H1 (cell line): ENCODE measurements around the gene RFT1. TPM values are rescaled to one million over a fixed set of nuclear protein-coding genes. Genes with fewer than 3 reads are reported as not detected.

Source experiments
- polyA plus RNA-seq, 7 experiments: library from polyadenylated mRNA; depleted of rRNA in 3 of 7; stranded (reverse) in 5 of 7; unstranded in 2 of 7; fragments of >200 nt in 5 of 7; fragments of 200-250 nt in 2 of 7; gene quantifications; 1 replicate in 5 of 7; 2 replicates in 1 of 7; 4 replicates in 1 of 7; pipeline versions ENCODE4 v1.2.1 to v1.2.3, GENCODE V29; 2011 to 2013; ENCODE audit warnings: missing spikeins in 2 of 7, mixed read lengths in 2 of 7
- total RNA-seq: library from RNA; stranded (reverse); fragmentation: NEBNext Ultra II Directional; extraction: Animal tissue kit (Norgen Biotek cat#: 25700); gene quantifications from 2 replicates; pipeline ENCODE4 v1.2.1, GENCODE V29; 2021

The RFT1 gene
- total and polyA plus RNA-seq, 2 of the 8 experiments (the other 6 are each of a cell fraction or from before 2014, with no cell fraction given), result 27.7 to 42.4 TPM

Other genes starting within 250 kb of the RFT1 start
- 22.1 and 23.0 TPM in 2 replicates for gene STIMATE, start 232.9 kb downstream of the RFT1 start, total RNA-seq
- gene STIMATE, start 232.9 kb downstream of the RFT1 start, polyA plus RNA-seq (2011; rRNA removed), result 17.5 and 33.0 TPM in 2 replicates
- gene SFMBT1, start 84.4 kb downstream of the RFT1 start, total RNA-seq, result 16.8 and 18.7 TPM in 2 replicates
- 5.5 and 8.1 TPM in 2 replicates for gene SFMBT1, start 84.4 kb downstream of the RFT1 start, polyA plus RNA-seq (2011; rRNA removed)
- gene PRKCD, start 30.8 kb upstream of the RFT1 start, total RNA-seq, result 22.2 and 22.6 TPM in 2 replicates
- gene PRKCD, start 30.8 kb upstream of the RFT1 start, polyA plus RNA-seq (2011; rRNA removed), result 23.9 and 27.0 TPM in 2 replicates
- 975 and 986 TPM in 2 replicates for gene TKT, start 125.6 kb upstream of the RFT1 start, total RNA-seq
- gene TKT, start 125.6 kb upstream of the RFT1 start, polyA plus RNA-seq (2011; rRNA removed), result 418 and 649 TPM in 2 replicates
- 15.1 and 15.9 TPM in 2 replicates for gene DCP1A, start 217.1 kb upstream of the RFT1 start, total RNA-seq
- gene DCP1A, start 217.1 kb upstream of the RFT1 start, polyA plus RNA-seq (2011; rRNA removed), result 12.9 and 13.2 TPM in 2 replicates